HG03432 (cell line): Measurements from ENCODE around the gene XPC.

Experiments
- ATAC-seq: cut with Tn5 transposase; IDR thresholded peaks from one replicate; pipeline ENCODE4 v1.9.1; 2021; ENCODE audit warnings: mild to moderate bottlenecking, moderate library complexity; ENCODE audit not compliant: unreplicated experiment

Gene XPC

DNA sequence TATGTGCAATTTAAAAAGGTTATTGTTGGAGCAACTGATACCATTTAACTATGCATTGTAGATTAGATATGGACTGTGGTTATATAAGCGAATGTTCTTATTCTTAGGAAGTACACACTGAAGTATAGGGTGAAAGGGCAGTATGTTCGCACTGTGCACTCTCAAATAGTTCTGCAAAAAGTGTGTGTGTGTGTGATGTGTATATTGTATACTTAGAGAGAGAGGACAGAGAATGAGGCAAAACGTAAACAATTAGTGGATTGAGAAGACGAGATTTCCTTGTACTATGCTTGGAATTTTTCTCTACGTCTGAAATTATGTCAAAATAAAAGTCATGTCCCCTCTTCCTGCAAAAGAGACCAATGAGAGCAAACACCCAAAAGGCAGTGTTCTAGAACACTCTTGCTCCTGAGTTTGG is 30.6 kb upstream of the XPC start:
- ATAC-seq, result no peak

DNA sequence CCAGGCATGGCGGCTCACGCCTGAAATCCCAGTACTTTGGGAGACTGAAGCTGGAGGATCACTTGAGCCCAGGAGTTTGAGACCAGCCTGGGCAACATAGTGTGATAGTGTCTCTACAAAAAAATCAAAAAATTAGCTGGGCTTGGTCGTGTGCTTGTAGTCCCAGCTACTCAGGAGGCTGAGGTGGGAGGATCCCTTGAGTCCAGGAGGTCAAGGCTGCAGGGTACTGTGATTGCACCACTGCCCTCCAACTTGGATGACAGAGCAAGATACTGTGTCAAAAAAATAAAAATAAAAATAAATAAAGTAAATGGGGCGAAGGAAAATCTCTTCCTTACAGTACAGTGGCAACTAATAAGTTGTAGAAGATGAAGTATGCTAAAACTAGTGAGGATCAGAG is 29.8 kb upstream of the XPC start:
- ATAC-seq, result no peak

DNA sequence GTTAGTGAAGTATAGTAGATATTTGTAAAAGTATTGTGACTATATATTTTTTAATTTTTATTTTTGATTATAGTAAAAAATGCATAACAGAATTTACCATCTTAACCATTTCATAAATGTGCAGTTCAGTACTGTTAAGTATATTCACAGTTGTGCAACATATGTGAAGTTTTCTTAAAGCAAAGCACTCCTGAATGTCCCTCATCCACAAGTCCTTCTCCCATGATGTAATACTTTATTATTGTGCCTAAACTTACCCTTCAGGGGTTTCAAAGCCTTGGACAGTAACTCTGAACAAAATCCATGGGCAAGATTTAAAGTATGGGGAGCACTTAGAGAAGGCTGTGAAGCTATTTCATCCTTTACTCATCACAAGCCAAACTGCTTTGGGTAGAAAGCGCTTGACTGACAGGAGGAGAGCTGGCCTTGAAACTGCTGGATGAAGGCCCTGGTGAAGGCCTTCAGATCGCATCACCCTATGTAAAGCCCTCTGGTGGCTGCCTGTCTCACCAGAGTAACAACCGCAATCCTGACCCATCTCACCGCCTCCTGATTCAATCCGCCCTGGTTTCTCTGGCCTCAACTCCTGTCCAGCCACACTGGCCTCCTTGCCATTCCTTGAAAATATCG is 28.3 kb upstream of the XPC start:
- ATAC-seq, result no peak

DNA sequence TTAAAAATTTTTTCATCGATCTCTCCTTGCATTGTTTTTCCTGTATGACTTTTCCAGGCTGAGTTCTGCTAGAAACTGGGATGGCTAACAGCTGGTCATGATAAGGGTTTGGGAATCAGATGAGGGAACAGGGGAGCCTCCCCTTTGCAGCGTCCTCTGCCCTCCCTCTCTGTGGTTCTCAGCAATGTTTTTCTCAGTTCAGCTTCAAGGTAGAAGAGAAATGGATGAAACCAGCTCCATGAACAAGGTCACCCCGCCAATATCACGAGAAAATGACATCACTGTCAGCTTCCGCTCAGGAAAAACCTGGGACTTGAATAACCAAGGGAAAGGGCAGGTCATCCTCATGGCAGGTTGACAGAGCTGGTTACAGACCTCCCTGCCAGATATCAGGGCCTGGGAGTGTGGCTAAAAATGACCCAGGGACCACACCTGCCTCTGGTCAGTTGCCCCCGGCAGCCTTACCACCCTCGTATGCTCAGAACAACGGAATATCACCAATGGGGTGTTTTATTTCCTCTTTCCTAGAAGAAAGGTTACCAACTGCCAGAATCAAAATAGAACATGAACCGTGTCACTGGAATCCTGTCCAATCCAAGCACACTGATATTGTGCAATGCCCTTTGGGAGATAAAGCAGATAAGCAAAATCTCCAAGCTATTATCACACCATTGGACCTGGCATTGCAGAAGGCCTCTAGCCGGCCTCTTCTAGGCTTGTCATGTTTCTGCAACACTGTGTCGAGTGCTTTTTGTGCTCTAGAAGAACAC is 26.3 kb upstream of the XPC start:
- no peak for ATAC-seq

DNA sequence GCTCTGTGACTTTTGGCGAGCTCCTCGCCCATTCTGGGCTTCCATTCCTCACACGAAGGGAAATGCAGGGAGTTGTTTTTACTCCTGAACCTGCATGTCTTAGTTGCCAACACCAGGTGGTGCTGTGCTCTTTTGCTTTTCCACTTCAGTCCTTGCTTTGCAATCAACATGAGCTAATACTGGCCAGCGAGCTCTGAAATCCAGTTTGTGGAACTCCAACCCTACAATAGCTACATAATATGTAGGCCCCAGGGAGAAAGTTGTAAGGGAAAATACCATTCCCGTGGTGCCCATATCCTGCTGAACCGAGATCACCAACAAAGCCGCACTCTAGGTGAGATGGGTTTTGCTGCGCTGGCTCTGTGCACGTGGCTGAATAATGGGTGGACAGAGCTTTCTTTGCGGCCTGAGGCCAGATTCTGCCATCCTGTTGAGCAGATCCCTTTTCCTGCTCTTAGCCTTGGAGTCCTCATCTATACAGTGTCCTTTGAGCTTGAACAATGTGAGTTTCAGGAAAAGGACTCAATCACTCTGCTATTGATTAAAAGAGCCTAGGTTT is 25.2 kb upstream of the XPC start:
- ATAC-seq, result no peak

DNA sequence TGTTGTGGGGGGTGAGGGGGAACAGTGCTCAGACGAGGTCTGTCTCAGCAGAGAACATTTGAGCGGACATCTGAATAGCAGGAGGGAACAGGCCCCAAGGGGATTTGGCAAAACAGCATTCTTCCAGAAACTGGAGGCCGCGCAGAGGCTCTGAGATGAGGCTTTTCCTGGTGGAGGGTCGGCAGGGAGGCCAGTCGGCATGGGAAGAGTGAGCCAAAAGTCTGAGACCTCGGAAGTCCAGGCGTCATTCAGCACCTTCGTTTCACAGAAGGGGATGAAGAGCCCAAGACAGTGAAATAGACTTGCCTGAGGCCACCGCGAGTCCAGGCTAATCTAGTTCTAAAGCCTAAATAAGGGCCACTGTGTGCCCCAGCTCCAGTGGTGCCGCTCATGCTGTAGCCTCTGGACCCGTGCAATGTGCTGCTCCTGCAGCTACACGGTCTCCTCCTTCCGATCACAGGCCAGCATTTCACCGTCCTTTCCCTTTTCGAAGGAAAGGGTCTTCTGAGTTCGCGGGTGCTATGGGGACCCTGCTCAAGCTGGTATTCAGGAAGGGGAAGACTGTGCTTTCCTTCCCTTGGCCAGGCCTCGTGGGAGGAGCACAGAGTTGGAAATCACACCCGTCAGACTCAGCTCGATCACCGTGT is 24.6 kb upstream of the XPC start:
- no peak for ATAC-seq

DNA sequence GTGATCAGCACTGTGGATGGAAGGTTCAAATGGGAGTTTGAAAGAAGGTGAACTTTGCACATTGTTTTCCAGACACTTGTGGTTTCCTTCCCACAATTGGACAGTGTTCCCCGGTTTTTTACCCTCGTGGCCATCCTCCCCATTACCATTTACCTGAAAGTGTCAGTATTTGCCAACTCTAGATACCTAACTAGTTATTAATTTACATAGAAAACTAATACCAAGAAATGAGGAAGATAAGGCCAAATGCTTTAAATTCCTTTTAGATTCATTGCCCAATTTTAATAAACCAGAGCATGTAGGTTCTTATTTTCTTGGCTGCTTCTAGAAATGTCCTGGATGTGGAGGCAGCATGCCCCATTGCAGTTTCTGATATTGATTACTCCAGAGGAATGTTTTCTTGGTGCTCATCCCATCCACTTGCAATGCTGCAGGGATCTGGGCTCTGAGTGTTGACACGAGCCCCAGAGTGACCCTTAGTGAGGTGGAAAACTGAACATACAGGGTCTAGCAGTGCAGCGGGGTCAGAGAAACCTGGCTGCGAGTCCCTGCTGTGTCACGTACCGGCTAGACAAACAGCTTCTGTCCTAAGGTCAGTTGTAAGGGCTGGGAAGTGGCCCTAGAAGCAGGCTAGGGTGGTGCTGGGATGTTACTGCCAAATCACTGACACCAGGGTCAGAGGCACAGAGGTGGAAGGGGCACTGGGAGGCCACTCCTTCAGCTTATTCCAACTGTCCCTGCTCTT is 23.7 kb upstream of the XPC start:
- no peak for ATAC-seq

DNA sequence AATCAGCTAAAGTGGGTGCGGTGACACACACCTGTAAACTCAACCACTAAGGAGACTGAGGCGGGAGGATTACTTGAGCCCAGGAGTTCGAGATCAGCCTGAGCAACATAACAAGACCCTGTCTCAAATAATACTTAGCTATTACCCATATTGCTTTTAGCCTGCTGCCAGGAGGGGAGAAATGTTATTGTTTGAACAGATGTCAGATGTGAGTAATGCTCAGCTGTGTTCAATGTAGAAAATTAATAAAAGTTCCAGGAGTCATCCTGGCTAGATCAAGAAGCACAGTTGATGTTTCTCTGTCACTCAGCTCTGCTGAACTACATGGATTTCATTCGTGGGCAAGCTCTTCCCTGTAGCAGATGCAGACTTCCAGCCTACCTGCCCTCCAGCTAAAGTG is 22.4 kb upstream of the XPC start:
- ATAC-seq, result no peak

DNA sequence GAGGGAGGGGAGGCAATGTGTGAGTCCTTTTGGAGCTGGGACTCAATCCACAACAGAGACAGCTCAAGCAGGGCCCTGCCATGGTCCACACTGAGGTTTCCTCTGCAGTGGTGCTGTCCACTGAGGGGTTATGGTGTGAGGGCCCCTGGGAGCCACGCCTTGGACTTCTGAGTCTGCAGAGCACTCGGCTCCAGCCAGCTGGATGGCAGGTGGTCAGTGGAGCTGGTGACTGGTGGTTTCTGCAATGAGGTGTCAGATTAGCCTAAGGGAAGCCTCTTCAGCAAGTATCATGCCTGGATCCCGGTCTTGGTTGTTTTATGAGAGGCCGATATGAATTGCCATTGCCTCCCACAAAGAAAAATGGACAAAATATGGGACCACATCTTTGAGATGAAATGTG is 21.9 kb upstream of the XPC start:
- no peak for ATAC-seq

DNA sequence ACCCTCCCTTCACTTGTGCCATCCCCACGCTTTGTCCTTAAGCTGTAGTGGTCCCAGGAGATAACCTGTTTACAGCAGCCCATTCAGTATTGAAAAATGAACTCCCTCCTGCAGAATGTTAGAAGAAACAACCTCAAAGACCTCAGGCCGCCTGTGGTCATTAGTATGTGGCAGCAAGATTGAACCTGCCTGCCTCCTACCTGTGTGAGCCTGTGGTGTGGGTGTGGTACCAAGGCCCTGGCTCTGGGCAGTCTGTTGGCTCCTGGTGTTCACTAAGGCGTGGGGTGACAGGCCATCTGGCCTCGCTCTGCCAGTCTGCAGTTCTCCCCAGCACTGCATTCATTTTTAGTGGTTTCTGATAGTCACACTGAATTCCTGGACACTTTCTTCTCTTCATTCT is 21.2 kb upstream of the XPC start:
- ATAC-seq, result no peak

DNA sequence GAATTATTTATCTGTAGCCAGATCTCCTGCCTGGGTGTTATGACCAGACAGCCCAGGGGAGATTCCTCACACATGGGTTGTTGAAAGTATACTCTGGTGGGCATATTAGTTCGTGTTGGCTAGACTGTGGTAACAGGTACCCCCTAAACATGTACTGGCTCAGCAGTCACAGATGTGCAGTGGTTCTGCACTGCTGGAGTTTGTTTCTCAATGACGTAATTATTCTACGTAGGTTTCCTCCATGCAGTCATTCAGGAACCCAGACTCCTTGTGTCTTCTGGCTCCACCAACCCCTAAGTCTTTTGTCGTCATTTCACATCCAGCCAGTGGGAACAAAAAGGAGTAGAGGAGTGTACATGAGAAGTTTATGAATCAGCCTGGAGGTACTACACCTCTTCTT is 16.5 kb upstream of the XPC start:
- no peak for ATAC-seq

DNA sequence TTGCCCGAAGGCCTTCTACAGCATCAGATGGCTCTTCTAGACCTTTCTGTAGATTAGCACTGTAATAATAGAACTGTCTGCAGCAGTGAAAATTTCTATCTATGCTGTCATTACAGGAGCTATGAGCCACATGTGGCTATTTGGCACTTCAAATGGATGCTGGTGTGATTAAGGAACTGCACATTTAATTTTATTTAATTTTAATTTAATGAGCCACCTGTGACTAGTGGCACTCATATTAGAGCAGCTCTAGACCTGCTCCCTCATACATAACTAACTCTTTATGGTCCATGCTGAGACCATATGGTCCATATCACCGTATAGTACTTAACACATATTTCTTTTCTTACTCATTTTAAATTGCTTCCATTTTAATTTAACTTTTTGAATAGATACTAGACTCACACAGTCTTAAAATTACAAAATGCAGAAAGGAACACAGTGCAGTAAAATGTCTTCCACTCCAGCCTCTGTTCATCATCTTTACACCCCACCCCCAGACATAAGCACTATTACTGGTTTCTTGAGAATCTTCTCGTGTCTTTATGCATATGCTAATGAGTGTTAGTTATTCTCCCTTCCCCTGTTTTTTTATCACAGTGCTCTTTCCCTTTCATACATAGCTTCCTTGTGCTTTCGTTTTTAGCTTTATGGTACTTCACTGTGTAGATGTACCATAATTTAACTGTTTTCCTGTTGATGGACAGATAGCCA is 9.8 kb upstream of the XPC start:
- ATAC-seq, result no peak

DNA sequence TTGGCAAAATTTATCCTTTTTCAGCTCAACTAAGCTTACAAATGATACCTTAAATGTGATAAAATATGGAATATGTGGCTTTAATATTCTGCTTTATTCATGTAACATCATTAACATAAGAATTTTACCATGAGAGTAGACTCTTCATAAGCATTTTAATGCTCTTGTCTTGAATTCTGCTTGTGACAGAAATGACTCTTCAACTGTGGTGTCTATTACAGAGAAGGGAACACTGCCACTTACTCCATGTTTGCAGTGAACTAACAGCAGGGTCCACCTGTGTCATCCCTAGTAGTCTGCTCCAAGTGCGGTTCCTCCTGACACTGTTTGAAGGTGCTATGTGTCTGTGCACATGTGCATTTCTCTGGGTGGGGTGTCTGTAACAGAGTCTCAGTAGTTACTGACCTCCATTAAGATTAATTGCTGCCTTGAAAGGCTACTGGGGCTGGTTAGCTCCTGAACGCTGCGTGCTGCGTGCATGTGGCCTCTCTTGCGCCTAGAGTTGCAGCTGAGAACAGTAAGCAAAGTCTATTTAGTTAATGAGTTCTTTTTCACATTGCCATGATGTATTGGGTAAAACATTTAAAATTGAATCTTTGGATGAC is 8.6 kb upstream of the XPC start:
- no peak for ATAC-seq

DNA sequence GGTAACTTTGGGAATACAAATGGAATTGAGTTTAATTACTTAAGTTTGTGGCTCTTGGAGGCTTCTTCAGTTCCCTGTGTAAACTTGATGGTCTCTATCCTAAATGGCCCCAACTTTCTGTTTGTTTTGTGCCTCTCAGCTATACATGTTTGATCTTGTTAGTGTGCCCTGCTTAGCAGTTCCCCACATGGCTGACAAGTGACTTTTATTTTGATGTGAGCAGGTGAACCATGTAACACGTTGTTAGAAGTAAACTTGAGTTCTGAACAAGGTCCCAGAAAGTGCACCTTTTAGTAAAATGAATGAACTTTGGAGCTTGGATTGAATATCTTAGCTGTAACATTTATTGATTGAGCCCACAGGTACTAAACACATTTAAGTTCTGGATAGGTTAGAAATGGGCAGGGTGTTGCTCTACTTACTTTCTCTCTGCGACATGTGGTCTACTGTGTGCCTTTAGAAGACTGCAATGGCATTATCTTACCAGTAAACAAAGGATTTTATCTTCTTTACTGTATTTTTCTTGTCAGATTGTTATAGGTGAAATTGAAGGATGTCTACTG is 4.7 kb upstream of the XPC start:
- ATAC-seq, result no peak

DNA sequence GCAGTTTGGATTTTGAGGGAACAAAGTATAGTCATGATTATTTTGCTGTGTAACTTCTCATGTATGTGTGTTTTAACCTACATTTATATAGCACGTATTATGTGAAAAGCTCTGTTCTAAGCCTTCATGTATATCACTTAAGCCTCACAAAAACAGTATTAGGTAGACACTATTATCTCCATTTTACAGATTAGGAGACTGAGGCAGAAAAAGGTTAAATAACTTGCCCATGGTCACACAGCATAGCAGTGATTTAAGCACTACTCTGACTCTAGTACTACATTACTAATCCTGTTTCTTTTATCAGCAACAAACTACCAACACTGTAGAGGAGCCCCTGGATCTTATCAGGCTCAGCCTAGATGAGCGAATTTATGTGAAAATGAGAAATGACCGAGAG is 2.9 kb upstream of the XPC start:
- ATAC-seq, result no peak

DNA sequence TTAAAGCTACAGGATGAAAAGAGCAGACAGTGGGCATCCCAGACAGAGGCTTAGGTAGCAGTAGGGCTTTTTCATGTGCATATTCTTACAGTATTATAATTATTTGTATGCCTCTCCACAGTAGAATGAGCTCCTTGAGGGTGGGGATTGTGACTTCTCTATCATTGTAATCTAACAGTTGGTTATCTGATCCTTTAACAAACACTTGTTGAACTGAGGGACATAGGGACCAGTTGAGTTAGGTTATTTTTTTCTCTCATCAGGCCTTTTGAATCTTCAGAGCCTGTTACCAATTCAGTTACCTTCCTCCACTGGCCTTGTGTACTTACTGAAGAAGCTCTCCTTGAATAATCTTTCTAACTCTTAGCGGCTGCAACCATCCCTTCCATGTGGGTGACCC is 1.4 kb upstream of the XPC start:
- ATAC-seq, result no peak

DNA sequence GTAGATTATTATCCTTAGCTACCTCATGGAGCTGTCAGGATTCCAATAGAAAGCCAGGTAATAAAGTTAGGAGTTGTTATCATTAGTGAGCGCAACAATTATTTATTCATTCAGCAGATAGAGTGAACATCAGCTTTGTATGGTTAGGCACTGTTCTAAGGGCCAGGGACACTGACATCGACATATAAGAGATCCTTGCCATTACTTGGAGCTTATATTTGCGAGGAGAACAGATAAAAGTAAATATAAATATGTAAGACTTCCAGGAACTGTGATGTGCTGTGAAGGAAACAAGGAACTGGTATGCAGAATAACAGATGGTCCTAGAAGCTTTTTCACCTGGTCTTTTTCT is 689 bp upstream of the XPC start:
- ATAC-seq, result no peak

DNA sequence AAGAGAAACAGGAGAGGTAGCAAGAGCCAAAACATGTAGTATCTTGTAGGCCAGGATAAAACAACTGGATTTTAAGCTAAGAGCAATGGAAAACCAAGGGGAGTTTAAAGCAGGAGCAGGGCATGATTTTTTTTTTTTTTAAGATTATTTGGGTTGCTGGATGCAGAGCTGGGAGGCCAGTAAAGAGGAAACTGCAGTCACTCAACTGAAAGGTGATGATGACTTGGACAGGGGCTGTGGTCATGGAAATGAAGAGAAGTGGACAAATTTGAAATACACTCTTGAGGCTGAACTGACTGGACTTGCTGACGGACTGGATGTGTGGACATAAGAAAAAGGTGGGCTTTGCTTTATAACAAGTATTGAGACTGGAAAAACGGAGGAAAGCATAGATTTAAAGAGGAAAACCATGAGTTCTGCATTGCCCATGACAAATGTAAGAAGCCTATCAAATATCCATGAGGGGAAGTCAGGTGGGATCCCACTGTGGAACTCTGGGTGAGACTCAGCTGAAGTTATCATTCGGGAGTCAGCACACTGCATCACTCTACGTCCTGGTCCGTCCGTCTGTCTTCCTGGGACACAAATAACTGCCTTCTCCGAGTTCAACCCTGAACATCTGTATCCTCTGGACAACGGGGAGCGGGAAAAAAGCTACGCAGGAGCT is 688 bp downstream of the XPC start:
- peak; percentile 12 for ATAC-seq

DNA sequence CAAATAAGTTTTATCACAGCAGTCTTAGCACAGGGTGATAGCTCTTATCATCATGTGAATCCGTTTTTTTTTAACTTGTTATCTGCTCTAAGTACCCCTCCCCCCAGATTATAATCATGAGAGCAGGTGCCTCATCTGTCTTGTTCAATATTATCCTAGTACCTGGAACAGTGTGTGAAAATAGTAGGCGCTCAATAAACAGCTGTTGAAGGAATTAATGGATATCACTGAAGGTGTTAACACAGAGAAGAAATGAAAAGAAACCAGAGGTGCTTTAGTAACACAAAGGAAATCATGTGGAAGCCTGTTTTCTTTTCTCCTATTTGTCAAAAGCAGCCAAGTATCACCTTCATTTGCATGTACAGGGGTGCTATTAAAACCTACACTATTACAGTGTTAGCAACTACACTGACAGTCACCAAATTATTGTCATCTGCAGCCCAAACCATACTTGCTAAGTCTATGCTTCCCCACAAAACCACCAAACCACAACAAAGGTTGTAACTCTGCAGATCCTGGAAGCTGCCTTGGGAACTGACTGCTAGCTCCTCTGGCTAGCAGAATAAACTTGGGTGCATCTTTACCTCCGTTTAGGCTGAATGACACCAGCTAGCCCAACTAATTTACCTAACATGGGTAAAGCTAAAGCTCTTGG is 2.9 kb downstream of the XPC start:
- no peak for ATAC-seq
